Transverse colon (tissue), 4 donors: Measurements from ENCODE around the gene CCDC184. TPM values are rescaled to one million over a fixed set of nuclear protein-coding genes. Genes with fewer than 3 reads are reported as not detected.
A peak's percentile ranks its signal among the peaks of the same experiment; 100 is the strongest.

Experiments used
- DNase-seq: peaks from one replicate; pipeline ENCODE4 v3.0.0-alpha.2; 2019
- H3K27ac ChIP-seq, 4 donors: fragments of 200-600 bp; sonication (generic); 2 replicates each; pipeline ENCODE4 v1.5.1; 2016 to 2018; ENCODE audit warnings: inconsistent platforms in 4 of 4
- H3K27me3 ChIP-seq: fragments of 200-600 bp; sonication (generic); 2 replicates; pipeline ENCODE4 v1.5.1; 2017; ENCODE audit warnings: inconsistent platforms
- H3K36me3 ChIP-seq, 4 donors: fragments of 200-600 bp; sonication (generic); 2 replicates each; pipeline ENCODE4 v1.5.1; 2017 to 2019; ENCODE audit warnings: inconsistent platforms in 4 of 4
- H3K4me1 ChIP-seq, 4 donors: fragments of 200-600 bp; sonication (generic); 2 replicates each; pipeline ENCODE4 v1.5.1; 2017 to 2020; ENCODE audit warnings: inconsistent platforms in 4 of 4
- H3K4me3 ChIP-seq, 4 donors: fragments of 200-600 bp; sonication (generic); 1 replicate in 1 of 4; 2 replicates in 3 of 4; pipeline versions ENCODE4 v1.5.1 to v1.6.1; 2017 to 2019; ENCODE audit warnings: inconsistent platforms in 4 of 4
- H3K9me3 ChIP-seq, 2 donors: fragments of 200-600 bp; sonication (generic); 2 replicates each; pipeline ENCODE4 v1.5.1; 2017 to 2019; ENCODE audit warnings: inconsistent platforms in 2 of 2
- CTCF ChIP-seq, 5 experiments: fragments of 200-600 bp in 3 of 5; fragments of 450-650 bp in 2 of 5; sonication (generic) in 3 of 5; IDR thresholded peaks; 1 replicate in 2 of 5; 2 replicates in 3 of 5; pipeline ENCODE4 v1.5.1; 2016 to 2017; ENCODE audit warnings: antibody characterized with exemption in 5 of 5, inconsistent platforms in 3 of 5, mild to moderate bottlenecking in 2 of 5, moderate library complexity in 1 of 5
- EP300 ChIP-seq: sonication (generic); formaldehyde crosslinking; IDR thresholded peaks from one replicate; pipeline ENCODE4 v1.6.1; 2017; ENCODE audit warnings: antibody characterized with exemption, low read depth
- POLR2A ChIP-seq: fragments of 450-650 bp; IDR thresholded peaks from one replicate; pipeline ENCODE4 v1.6.1; 2016; ENCODE audit warnings: antibody characterized with exemption, mild to moderate bottlenecking, moderate library complexity
- POLR2AphosphoS5 ChIP-seq, 3 donors: sonication (generic); formaldehyde crosslinking; IDR thresholded peaks; one replicate each; pipeline ENCODE4 v1.6.1; 2016; ENCODE audit warnings: antibody characterized with exemption in 3 of 3
- WGBS, 2 donors: methylation state at CpG; one replicate each; pipeline ENCODE4 v1.1.5; 2018; ENCODE audit warnings: low coverage in 1 of 2; 5-methylcytosine and 5-hydroxymethylcytosine counted together
- in situ Hi-C, 4 donors: fragments of 200-750 bp; cut with MboI; loops; one replicate each; pipeline versions ENCODE4 v1.15.0 to v1.15.1; 2017; ENCODE audit warnings: low sequenced_read_pairs in 3 of 4, low pct_ligation_motif_present in 1 of 4, low pct_unique_long_range_greater_than_20kb in 1 of 4
- intact Hi-C: fragments of 100-400 bp; cut with DNase I; formaldehyde crosslinking; loops from one replicate; pipeline ENCODE4 v1.15.1; 2023; ENCODE audit warnings: low total_unique reads
- total RNA-seq, 4 donors: library from RNA; depleted of rRNA; stranded (reverse); fragments of >200 nt; gene quantifications; one replicate each; pipeline ENCODE4 v1.1.0, GENCODE V29; 2016

Gene CCDC184
- total RNA-seq, 4 donors from 2014 or later: 0.27 to 0.79 TPM; not detected in 2

GRCh38 chr12:48179466-48179865 lies 4.0 kb upstream of the CCDC184 start:
- Histone ChIP-seq H3K9me3 (no peaks in the 10 kb centered on the region), H3K4me1 (peaks cover 7 to 23% (median 16%) of the 10 kb centered on the region in 4 donors), H3K36me3 (no peaks in the 10 kb centered on the region), H3K4me3 (no peak overlapping the region), H3K27me3 (peaks cover 68% of the 10 kb centered on the region), H3K27ac (no peak overlapping the region)
- intact Hi-C loops: no loop called here
- no peak for TF ChIP-seq POLR2A
- TF ChIP-seq CTCF (IDR thresholded peaks at IDR 0.05): no peak
- TF ChIP-seq EP300: no peak
- no peak for TF ChIP-seq POLR2AphosphoS5 (IDR thresholded peaks at IDR 0.05)
- 75 to 94% methylated on average over 1 of the region's 1 CpG for WGBS, 2 donors
- in situ Hi-C loops: no loop called here
- DNase-seq: no peak

- TF ChIP-seq CTCF (IDR thresholded peaks at IDR 0.05) (no peak), EP300 (no peak), POLR2A (no peak), POLR2AphosphoS5 (IDR thresholded peaks at IDR 0.05) (no peak)
- in situ Hi-C loops: no loop called here
- WGBS, 2 donors: 63 to 70% methylated on average over 1 of the region's 1 CpG
These were observed 3.0 kb upstream of the CCDC184 start for GRCh38 chr12:48180424-48180823.

GRCh38 chr12:48180857-48181495 lies 2.5 kb upstream of the CCDC184 start:
- H3K27ac ChIP-seq: no peak overlapping the region
- H3K27me3 ChIP-seq: peaks cover 80% of the 10 kb centered on the region
- intact Hi-C loops: no loop called here
- in situ Hi-C loops: no loop called here
- no peak for DNase-seq
- H3K36me3 ChIP-seq: no peaks in the 10 kb centered on the region
- no peaks in the 10 kb centered on the region for H3K9me3 ChIP-seq
- no peak overlapping the region for H3K4me3 ChIP-seq
- H3K4me1 ChIP-seq: peaks cover 7 to 24% (median 16%) of the 10 kb centered on the region in 4 donors
- 90 to 91% methylated on average over 2 of the region's 2 CpGs for WGBS, 2 donors
- TF ChIP-seq EP300 (no peak), POLR2AphosphoS5 (IDR thresholded peaks at IDR 0.05) (no peak)

More at GRCh38 chr12:48180424-48180823, 3.0 kb upstream of the CCDC184 start:
- no peaks in the 10 kb centered on the region for H3K36me3 ChIP-seq
- H3K27me3 ChIP-seq: peaks cover 78% of the 10 kb centered on the region
- no peaks in the 10 kb centered on the region for H3K9me3 ChIP-seq
- intact Hi-C loops: no loop called here
- H3K4me1 ChIP-seq: peaks cover 7 to 24% (median 16%) of the 10 kb centered on the region in 4 donors
- no peak overlapping the region for H3K4me3 ChIP-seq
- no peak overlapping the region for H3K27ac ChIP-seq
- no peak for DNase-seq

- Histone ChIP-seq H3K27ac (peak overlapping the region; percentile 21 to 57 (median 32)), H3K4me1 (peaks cover 7 to 24% (median 16%) of the 10 kb centered on the region in 4 donors), H3K9me3 (no peaks in the 10 kb centered on the region), H3K4me3 (peak overlapping the region in 3 of 4 donors; percentile 31 to 62 (median 54)), H3K36me3 (no peaks in the 10 kb centered on the region), H3K27me3 (peaks cover 72% of the 10 kb centered on the region)
- in situ Hi-C loops: no loop called here
- TF ChIP-seq CTCF (IDR thresholded peaks at IDR 0.05) (no peak), EP300 (no peak)
- intact Hi-C loops: no loop called here
- no peak for DNase-seq
- WGBS, 2 donors: 6% methylated on average over 7 of the region's 7 CpGs; no CpG with 5 or more reads in 1 of the 2 donors
These were observed 813 bp upstream of the CCDC184 start for GRCh38 chr12:48182631-48183030.
